RWPE2 (cell line): ENCODE data around the gene MAP2.

ENCODE experiments used
- ATAC-seq: fragments of 200-7000 bp; cut with Tn5 transposase; 3 replicates; pipeline ENCODE4 v1.9.1; 2021; ENCODE audit warnings: low read depth
- DNase-seq: peaks from one replicate; pipeline ENCODE4 v3.0.0-alpha.2; 2020; ENCODE audit warnings: low spot score
- H3K27ac ChIP-seq: fragments of 450-650 bp; 2 replicates; pipeline ENCODE4 v1.5.1; 2017; ENCODE audit warnings: mild to moderate bottlenecking; ENCODE audit not compliant: poor library complexity, severe bottlenecking
- H3K27me3 ChIP-seq: fragments of 250-450 bp; sonication (Bioruptor Pico); 2 replicates; pipeline ENCODE4 v1.5.1; 2021; ENCODE audit warnings: mild to moderate bottlenecking, moderate library complexity; ENCODE audit not compliant: insufficient read depth, poor library complexity, severe bottlenecking
- H3K36me3 ChIP-seq: fragments of 250-450 bp; sonication (Bioruptor Pico); 2 replicates; pipeline ENCODE4 v1.5.1; 2020; ENCODE audit warnings: low read depth, mild to moderate bottlenecking, moderate library complexity
- H3K4me1 ChIP-seq: fragments of 250-450 bp; sonication (Bioruptor Pico); 2 replicates; pipeline ENCODE4 v1.5.1; 2021; ENCODE audit warnings: mild to moderate bottlenecking, moderate library complexity; ENCODE audit not compliant: insufficient read depth, poor library complexity, severe bottlenecking
- H3K4me3 ChIP-seq: fragments of 250-450 bp; sonication (Bioruptor Pico); 2 replicates; pipeline ENCODE4 v1.5.1; 2021; ENCODE audit warnings: mild to moderate bottlenecking, moderate library complexity; ENCODE audit not compliant: severe bottlenecking
- H3K9me3 ChIP-seq: fragments of 250-450 bp; sonication (Bioruptor Pico); 2 replicates; pipeline ENCODE4 v1.5.1; 2021; ENCODE audit warnings: mild to moderate bottlenecking, moderate library complexity; ENCODE audit not compliant: severe bottlenecking
- TF ChIP-seq, protein P1 (sequence below): fragments of 450-650 bp; IDR thresholded peaks from one replicate; pipeline ENCODE4 v1.5.1; 2017; ENCODE audit warnings: mild to moderate bottlenecking, moderate library complexity; ENCODE audit not compliant: poor library complexity, severe bottlenecking

The MAP2 gene

GRCh38 chr2:209508255-209508654 lies 84.4 kb downstream of the MAP2 start:
- DNase-seq, result no peak
- Histone ChIP-seq H3K9me3 (no peaks in the 10 kb centered on the region), H3K4me3 (no peak overlapping the region), H3K4me1 (peaks cover 4% of the 10 kb centered on the region), H3K27ac (no peak overlapping the region), H3K27me3 (no peaks in the 10 kb centered on the region), H3K36me3 (no peaks in the 10 kb centered on the region)
- TF ChIP-seq, protein P1, sequence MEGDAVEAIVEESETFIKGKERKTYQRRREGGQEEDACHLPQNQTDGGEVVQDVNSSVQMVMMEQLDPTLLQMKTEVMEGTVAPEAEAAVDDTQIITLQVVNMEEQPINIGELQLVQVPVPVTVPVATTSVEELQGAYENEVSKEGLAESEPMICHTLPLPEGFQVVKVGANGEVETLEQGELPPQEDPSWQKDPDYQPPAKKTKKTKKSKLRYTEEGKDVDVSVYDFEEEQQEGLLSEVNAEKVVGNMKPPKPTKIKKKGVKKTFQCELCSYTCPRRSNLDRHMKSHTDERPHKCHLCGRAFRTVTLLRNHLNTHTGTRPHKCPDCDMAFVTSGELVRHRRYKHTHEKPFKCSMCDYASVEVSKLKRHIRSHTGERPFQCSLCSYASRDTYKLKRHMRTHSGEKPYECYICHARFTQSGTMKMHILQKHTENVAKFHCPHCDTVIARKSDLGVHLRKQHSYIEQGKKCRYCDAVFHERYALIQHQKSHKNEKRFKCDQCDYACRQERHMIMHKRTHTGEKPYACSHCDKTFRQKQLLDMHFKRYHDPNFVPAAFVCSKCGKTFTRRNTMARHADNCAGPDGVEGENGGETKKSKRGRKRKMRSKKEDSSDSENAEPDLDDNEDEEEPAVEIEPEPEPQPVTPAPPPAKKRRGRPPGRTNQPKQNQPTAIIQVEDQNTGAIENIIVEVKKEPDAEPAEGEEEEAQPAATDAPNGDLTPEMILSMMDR, result no peak
- no peak for ATAC-seq

GRCh38 chr2:209511637-209512036 lies 87.8 kb downstream of the MAP2 start:
- H3K9me3 ChIP-seq, result no peaks in the 10 kb centered on the region
- H3K4me3 ChIP-seq, result no peak overlapping the region
- TF ChIP-seq, protein P1, result no peak
- H3K36me3 ChIP-seq, result no peaks in the 10 kb centered on the region
- H3K4me1 ChIP-seq, result peaks cover 4% of the 10 kb centered on the region
- no peak for DNase-seq
- H3K27ac ChIP-seq, result no peak overlapping the region
- no peaks in the 10 kb centered on the region for H3K27me3 ChIP-seq
- peak; percentile 35; the same call in 1 of the 3 replicates for ATAC-seq

- TF ChIP-seq, protein P1, result no peak
- no peak for ATAC-seq
Observed at GRCh38 chr2:209512971-209513370, 89.1 kb downstream of the MAP2 start.

DNA sequence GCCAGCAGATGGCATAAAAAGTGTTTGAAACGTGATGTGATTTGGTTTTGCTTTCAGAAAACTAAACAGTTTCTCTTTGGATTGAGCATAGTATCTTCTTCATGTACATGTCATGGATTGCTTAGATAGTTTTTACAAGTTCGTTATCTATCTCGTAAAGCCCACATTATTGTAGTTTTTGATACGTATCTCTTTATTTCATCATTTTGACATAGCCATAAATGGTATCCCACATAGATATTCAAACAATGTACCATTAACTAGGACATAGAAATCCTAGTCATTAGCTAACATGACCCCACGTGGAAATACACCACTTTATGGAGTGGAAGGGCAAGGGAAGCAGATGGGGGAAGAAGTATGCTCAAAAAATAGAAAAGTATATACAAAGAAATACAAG lies 93.6 kb downstream of the MAP2 start:
- no peak overlapping the region for H3K27ac ChIP-seq
- no peak overlapping the region for H3K4me3 ChIP-seq
- ATAC-seq, result no peak
- no peaks in the 10 kb centered on the region for H3K27me3 ChIP-seq
- no peaks in the 10 kb centered on the region for H3K4me1 ChIP-seq
- TF ChIP-seq, protein P1, result no peak
- H3K36me3 ChIP-seq, result no peaks in the 10 kb centered on the region
- DNase-seq, result no peak
- H3K9me3 ChIP-seq, result no peaks in the 10 kb centered on the region

More at GRCh38 chr2:209512971-209513370, 89.1 kb downstream of the MAP2 start:
- no peak overlapping the region for H3K27ac ChIP-seq
- no peak overlapping the region for H3K4me3 ChIP-seq
- H3K27me3 ChIP-seq, result no peaks in the 10 kb centered on the region
- peaks cover 1% of the 10 kb centered on the region for H3K4me1 ChIP-seq
- DNase-seq, result no peak
- no peaks in the 10 kb centered on the region for H3K36me3 ChIP-seq
- H3K9me3 ChIP-seq, result no peaks in the 10 kb centered on the region

DNA sequence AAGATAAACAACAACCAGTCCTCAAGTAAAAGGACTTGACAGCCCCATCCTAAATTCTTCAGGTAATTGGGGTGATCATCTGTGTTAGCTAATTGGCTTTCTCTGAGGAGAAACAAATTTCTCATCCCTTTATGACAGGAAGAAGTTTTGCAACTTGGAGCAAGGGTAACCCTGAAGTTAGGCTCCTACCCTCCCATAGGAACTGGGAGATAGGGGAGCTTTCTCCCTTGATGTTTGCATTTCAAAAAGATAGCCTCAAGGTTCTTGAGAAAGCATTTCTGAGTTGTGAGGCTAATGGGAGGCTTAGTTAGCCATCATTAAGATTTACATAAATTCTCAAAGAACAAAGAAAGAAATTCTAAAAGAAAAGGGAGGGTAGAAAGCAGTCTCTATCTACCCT lies 95.4 kb downstream of the MAP2 start:
- TF ChIP-seq, protein P1, result no peak
- H3K27me3 ChIP-seq, result no peaks in the 10 kb centered on the region
- no peak for DNase-seq

More for the DNA sequence above, 95.4 kb downstream of the MAP2 start:
- Histone ChIP-seq H3K4me1 (no peaks in the 10 kb centered on the region), H3K4me3 (no peak overlapping the region), H3K36me3 (no peaks in the 10 kb centered on the region), H3K27ac (no peak overlapping the region), H3K9me3 (no peaks in the 10 kb centered on the region)
- no peak for ATAC-seq
